Lower leg skin (tissue), 3 donors: ENCODE results near the gene KCNIP4.

Experiments
- CTCF ChIP-seq, 3 donors: fragments of 450-650 bp; IDR thresholded peaks; one replicate each; pipeline ENCODE4 v1.5.1; 2016; ENCODE audit warnings: antibody characterized with exemption in 3 of 3, mild to moderate bottlenecking in 3 of 3, moderate library complexity in 2 of 3
- POLR2A ChIP-seq, 2 donors: fragments of 450-650 bp; IDR thresholded peaks; one replicate each; pipeline ENCODE4 v1.6.1; 2016 to 2017; ENCODE audit warnings: antibody characterized with exemption in 2 of 2, mild to moderate bottlenecking in 1 of 2, moderate library complexity in 1 of 2

GRCh38 chr4:21733894-21734630 lies 214.5 kb downstream of the KCNIP4 start:
- no peak for TF ChIP-seq CTCF (IDR thresholded peaks at IDR 0.05)
- no peak for TF ChIP-seq POLR2A (IDR thresholded peaks at IDR 0.05)
